ENCODE results near the gene RSBN1L.

- TF ChIP-seq EZH2 (IDR thresholded peaks at IDR 0.05) (no peak), POLR2AphosphoS5 (IDR thresholded peaks at IDR 0.05; ENCODE audit: borderline replicate concordance, low read depth, low read length) (no peak)
These were observed 86.1 kb downstream of the RSBN1L start for GRCh38 chr7:77782383-77782782.

Data from SK-N-MC (cell line).